ENCODE measurements around the gene FGFBP2. TPM values are rescaled to one million over a fixed set of nuclear protein-coding genes. Genes with fewer than 3 reads are reported as not detected.

Gene FGFBP2
- total RNA-seq, 1 experiment from 2014 or later, result not detected

Other genes with a start within 250 kb of the FGFBP2 start
- 0.15 and 1.1 TPM in 2 replicates for gene CD38, start 184.8 kb downstream of the FGFBP2 start, total RNA-seq (2014; rRNA removed; shearing (Covaris generic))
- not detected in 2 replicates for gene FGFBP1, start 24.4 kb downstream of the FGFBP2 start, total RNA-seq (2014; rRNA removed; shearing (Covaris generic))
- gene PROM1, start 120.8 kb upstream of the FGFBP2 start, total RNA-seq (2014; rRNA removed; shearing (Covaris generic)), result 42.3 and 53.4 TPM in 2 replicates

Measured in H7 (cell line).